Mammary epithelial cell (primary cell): ENCODE results near the gene CEBPA.

ENCODE experiments used
- CTCF ChIP-seq, 2 donors: IDR thresholded peaks in 1 of 2; conservative IDR thresholded peaks in 1 of 2; 2 replicates each; pipeline ENCODE4 v1.5.1; 2011 to 2012; ENCODE audit warnings: inconsistent platforms in 2 of 2, low read length in 2 of 2, mild to moderate bottlenecking in 2 of 2, control low read depth in 1 of 2, low read depth in 1 of 2; ENCODE audit not compliant: insufficient read depth in 1 of 2; ENCODE audit errors: extremely low read depth in 1 of 2
- EZH2 ChIP-seq: IDR thresholded peaks from 2 replicates; pipeline ENCODE4 v1.6.1; 2012; ENCODE audit warnings: low read length, inconsistent platforms, borderline replicate concordance

GRCh38 chr19:33290956-33291622 lies 11.2 kb downstream of the CEBPA start:
- TF ChIP-seq CTCF (conservative IDR thresholded peaks at IDR 0.05 in 1 of 2, IDR thresholded peaks at IDR 0.05 in 1 of 2; ENCODE audit: extremely low read depth in 1 of 2, insufficient read depth in 1 of 2, low read depth in 1 of 2, low read length in 2 of 2) (no peak), EZH2 (no peak)
